GM21825 (cell line): ENCODE data around the gene TTC6.

Experiments
- ATAC-seq: cut with Tn5 transposase; IDR thresholded peaks from one replicate; pipeline ENCODE4 v1.9.1; 2021; ENCODE audit warnings: mild to moderate bottlenecking, moderate library complexity; ENCODE audit not compliant: unreplicated experiment

The TTC6 gene

DNA sequence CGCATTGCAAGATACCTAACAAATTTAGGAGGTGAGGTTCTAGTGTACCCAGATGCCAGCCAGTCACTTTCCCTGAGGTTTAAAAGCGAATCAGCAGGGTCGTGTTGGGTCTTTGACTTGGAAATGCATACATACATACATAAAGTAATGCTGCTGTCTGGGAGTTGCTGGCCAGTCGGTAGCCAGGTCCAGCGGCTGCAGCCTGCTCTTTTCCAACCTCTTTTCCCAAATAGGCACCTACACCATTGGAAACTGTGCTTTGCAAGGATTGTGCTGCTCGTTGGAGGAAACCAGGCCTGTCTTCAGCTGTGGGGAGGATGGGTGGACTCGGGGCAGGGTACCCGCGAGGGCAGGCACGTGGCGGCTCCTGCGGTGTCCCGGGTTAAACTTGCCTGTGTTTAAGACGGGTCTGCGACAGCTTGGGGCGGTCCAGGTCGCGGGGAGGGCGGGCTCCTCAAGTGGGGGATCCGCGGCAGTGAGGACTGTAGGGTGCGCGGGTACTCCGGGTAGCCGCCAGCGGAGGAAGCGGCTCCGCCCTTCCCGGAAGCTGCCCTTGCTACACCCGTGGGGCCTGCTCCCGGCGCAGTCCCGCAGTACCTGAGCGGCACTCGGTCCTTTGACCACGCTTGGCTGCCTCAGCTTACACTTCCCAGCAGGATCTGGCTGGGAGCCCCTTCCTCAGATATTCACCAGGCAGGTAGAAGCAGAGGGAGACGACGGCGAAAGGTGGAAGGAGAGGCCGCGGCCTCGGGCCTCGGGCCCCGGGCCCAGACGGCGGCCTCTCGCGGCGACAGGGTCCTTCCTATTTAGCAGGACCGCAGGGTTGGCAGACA is 2.7 kb downstream of the TTC6 start:
- ATAC-seq: no peak

DNA sequence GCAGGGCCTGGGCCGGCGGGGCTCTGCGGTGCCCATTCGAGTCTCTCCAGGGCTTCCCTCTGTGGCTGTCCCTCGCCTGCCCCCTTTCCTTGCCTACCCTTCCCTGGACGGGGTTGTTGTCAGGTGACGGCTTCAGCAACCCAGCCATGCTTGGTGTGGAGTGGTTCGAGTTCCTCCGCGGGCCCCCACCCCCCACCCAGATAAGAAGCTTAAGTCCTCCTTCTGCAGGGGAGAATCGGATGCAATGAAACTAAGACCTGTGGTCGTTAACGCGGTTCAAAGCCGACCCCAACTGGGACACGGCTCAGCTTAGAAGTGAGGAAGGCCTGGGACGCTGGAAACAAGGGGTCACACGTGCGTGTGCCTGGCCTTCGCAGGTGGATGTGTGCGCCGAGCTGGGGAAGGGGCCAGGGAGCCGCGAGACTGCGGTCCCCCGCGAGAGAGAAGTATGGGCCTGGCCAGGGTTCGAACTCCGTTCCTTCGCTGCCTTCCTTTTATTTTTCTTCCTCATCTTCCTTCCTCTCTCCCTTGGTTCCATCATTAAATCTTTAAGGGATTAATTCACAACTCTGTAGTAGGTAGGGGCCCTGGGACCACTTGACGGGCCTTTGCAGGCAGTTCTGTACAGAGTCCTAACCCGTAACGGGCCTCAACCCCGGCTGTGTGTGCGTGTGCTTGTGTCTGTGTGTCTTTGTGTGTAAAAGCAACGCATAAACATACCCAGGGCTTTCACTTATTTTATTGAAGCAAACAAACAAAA is 3.5 kb downstream of the TTC6 start:
- ATAC-seq: no peak

DNA sequence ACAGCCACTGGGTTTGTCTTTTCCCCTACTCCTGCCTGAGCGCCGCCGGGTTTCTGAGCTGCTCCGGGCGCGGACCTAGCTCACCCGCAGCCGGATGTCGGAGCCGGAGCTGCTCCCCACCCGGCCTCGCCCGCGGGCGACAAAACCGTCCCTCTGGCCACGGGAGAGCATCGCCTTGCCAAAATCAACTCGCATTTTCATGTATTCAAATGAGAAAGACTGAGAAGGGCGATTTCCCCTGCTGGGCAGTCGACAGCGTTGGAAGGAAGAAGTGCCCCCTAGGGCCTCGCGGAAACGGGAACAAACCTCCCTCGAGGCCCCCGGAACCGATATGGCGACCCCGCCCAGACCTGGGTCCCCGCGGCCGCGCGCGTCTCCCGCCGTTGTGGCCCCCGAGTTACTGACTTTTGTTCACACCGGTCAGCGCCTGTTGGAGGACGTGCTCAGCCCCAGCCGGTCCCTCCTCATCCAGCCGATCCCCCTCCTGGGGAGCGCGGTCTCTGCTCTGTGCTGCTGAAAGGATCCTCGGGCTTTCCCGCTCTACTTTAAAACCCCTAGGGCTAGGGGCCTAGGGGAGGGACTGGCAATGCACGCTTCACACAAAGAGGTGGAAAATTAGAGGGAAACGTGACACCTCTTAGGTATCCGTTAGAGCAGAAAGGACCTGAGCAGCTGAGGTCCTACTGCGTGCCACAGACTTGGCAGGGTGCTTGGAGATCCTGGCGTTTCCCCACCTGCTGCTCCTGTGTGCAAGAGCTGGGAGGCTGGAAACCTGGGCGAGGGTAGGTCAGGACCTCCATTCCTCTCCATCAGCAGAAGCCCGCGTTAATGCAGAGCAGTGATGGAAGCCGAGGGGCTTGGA is 4.3 kb downstream of the TTC6 start:
- no peak for ATAC-seq

DNA sequence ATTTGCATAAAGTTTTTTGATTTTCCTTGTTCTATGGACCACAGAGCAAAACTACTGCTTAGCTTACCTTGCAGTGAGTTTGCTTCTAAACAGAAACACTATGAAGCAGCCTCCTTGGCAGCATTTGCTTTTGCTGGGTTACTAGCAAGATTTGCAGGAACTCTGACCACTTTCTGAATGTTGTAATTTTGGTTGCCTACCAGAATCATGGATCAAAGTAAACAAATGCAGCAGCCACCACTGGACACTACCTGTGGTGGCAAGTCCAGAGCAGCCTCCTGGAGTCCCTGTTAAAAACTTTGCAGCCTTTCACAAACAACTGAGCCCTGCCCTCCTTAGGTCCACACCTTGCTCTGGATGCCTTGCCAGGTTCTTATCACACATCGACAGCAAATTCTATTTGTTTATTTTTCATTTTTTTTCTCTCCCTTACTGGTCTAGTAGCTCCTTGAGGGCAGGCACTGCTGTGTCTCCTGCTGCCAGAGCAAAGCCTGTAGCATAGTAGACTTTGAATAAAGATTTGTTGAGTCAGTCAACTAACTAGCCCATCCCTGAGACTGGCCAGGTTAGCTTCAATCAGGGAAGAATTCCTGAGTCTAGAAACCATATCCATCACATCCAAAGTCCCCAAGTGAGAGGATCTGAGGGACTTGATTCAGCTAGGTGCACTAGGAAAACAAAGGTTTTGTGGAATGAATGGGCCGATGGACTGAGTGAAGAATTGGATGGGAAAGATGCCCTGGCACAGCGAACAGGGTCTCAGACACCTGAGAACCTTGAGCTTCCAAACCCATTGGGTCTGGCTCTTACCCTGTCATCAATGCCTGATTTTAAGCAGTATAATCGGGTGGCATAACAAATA is 5.7 kb downstream of the TTC6 start:
- no peak for ATAC-seq

DNA sequence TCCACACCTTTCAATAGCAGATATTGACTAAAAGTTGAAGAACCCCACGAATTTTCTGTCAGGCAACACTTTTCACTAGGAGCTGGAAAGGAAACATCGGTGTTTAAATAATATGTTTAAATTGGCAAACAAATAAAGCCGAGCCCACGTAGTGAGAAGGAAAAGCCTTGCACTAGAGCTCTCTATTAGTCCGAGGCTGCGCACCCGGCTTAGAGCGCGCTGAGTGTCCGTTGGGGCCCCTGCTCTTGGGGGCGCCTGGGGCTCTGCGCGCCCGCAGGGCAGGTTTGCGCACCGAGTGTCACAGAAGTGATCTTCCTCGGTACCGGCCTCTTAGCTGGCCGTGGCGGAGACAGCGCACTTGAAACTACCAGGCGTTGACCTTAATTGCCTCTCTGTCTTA is 6.4 kb downstream of the TTC6 start:
- ATAC-seq: no peak

DNA sequence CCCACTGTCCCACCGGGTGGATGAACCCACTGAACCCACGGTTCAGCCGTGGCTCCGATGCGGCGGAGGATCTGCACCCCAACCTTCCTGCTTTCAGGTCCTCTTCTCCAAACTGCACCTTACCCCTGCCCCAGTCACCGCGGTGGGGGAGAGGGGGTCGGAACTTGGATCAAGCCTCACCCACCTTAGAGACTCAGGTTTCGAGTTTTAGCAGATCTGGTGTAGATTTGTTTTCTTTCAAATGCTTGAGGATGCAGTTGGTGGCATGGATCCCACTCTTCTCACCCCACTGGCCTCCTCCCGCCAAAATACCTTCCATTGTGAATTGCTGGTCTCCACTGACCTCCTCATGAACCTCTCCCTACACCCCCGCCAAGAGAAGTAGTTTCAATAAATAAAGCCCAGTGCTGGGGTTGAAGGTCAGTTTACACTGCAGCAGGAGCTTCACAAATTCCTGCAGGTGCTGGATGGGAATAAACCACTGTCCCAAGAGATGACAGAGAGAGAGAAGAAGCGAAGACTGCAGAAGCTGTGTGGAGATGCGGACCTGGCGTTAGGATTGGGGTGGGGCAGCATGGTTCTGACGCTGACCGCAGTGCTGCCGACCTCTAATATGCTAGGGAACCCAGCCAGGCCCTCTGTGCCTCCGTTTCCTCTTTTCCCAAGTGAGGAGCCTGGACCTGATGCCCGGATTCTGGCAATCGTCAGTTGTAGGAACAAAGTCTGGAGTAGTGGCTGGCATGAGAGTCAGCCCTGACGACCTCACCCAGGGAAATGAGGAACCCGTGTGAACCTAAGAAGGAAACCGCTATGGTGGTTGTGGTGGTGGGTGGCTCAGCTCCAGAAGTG is 7.4 kb downstream of the TTC6 start:
- no peak for ATAC-seq

DNA sequence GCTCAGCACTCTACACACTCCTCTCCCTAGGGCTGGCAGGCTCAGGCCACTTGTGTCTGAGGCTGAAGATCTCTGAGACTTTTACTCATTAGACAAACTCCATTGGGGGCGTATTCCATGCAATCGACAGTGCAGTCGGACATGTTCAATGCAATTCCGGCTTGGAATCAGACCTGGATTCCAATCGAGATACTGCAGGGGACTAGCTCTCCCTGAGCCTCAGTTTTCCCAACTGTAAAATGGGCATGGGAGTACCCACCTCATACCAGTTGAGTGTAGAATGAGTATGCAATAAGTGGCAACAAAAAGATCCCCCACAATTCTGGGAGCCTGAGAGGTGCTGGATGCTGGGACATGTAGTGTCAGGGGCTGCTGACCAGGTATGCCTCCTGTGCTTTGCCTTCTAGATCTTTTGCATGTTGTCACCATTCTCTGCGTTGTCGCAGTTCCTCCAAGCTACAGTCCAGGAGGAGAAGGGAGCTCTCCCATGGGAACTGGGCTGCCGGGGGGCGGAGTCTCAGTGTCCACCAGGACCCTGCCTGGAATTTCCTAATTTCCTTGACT is 8.3 kb downstream of the TTC6 start:
- no peak for ATAC-seq

DNA sequence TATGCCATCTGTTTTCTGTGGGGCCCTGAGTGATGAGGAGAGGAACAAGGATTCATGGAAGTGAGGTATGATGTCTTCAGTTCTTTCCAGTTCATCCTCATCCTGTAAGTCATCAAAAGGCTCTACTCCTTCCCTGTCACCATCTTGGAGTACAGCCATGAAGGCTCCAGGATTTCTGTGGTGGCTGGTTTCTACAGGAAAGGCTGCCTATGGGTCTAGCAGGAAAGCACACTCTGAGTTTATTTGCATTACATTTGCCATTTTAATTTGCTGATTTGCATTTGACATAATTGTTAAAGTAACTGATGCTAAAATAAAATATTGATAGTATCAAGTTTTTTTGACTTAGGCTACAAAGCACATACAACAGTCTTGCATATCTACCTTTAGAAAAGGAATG is 11.2 kb downstream of the TTC6 start:
- ATAC-seq: no peak

DNA sequence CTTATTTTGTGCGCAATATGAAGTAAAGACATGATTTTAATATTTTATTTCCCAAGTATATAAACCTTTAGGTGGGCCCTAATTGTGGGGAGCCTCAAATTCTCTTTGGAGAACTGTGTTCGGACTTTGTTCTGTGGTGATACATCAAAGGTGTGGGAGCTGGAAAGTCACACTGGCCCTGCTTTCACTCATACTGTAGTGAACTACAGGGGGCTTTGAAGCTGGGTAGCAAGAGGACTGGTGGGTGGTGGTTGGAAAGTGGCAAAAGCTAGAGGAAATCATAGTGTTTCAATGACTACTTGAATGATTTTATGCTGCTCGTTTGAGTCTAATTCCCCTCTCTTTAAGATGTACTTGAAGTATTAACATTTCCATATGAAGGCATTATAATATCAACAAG is 13.2 kb downstream of the TTC6 start:
- ATAC-seq: no peak

DNA sequence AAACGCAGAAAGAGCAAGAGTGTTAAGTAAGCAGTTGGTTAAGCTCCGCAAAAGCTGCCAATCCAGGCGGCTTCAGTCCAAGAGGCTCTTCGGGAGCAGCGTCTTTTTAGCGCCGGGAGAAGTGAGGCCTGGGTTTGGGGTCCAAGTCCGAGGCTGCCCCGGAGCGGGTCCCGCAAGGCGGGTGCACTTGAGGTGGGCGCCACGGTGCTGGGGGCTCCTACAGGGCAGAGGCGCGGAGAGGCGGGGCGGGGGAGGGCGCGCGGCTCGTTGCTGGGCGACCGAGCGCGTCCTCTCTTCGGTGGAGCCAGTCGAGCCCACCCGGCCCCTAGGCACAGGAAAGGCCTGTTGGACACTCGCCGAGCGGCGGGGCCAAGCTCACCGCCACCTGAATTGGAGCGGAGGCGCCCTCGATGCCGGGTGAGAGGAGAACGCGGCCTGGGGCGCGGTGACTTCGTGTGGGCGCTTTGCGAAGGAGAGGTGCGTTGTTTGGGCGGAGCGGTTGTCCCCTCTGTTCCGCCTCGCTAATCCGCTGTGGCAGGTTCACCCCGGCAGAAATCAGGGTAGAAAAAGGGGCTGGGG is 15.6 kb downstream of the TTC6 start:
- ATAC-seq: no peak

DNA sequence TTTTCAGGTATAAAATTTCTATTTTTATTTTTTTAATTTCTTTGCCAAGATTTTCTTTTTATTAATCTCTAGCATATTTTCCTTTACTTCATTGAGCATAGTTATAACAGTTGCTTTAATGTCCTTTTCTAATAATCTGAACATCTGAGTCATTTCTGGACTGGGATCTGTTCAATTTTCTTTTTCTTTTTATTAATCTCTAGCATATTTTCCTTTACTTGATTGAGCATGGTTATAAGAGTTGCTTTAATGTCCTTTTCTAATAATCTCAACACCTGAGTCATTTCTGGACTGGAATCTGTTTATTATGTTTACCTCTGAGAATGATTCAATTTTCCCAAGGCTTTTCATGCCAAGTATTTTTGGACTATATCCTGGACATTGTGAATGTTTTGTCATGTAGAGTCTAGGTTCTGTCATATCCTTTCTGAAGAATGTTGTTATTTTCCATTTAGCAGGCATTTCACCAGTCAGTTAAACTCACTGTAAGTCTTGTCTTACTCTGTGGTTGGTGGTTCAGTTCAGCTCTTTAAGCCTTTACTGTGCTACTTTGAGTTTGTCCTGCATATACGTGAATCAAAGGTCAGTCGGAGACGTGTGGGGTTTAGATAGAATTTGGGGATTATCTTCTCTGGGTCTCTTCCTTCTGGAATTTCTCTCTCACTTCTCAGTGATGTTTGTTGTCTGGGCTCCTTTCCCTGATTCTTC is 20.3 kb downstream of the TTC6 start:
- ATAC-seq: no peak

DNA sequence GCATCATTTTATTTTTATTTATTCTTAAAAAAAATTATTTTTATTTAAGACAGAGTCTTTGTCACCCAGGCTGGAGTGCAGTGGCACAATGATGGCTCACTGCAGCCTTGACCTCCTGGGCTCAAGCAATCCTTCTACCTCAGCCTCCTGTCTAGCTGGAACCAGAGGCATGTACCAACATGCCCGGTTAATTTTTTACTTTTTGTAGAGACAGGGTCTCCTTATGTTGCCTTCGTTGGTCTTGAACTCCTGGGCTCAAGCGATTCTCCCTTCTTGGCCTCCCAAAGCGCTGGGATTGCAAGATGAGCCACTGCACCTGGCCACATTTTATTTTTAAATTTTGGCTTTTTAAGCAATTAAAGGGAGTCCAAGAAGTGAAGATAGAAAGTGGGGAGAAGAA is 21.4 kb downstream of the TTC6 start:
- no peak for ATAC-seq

DNA sequence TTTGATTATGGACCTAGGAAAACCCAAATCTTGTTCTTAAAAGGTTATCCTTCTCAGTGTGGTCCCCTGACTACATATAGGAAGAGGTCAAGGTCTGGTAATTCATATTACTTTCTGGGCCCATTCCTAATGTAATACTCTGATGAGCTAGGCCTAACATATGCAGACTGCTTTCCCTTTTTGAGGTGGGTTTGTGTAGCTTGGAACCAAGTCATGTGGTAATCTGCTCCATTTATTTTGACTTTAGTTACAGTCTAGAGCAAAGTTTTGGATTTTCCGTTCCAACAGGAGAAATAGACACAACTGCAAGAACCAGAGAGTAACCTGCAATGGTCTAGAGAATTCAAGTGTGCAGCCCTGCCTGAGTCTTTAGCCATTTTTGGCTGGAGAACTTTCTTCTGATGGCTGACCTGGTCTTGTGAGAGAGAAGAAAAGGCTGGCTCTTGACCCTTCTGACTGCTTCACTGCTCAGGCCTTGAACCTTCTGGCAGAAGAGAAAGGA is 22.5 kb downstream of the TTC6 start:
- no peak for ATAC-seq

DNA sequence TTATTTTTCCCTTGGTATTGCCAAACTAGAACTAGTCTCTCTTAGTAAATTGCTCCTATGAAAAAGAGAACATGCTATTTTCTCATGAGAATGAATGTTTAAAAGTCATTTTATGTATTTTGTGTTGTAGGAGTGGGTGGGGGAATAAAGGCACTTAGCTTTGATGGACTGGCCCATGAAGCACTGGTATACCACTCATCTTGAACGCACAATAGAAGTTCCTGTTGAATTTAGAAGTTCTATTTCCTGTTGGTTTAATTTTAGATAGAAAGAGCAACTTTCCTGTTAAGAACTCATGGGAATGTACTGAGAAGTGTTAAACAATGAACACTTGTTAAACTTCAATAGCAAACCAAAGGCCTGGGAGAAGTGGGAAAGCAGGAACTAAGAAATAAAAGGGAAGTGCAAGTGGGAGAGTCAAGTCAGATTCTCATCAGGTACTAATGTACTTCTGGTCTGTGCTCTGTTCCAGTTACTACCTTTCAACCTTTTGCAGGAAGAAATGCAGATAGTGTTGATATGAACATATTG is 23.1 kb downstream of the TTC6 start:
- ATAC-seq: no peak

DNA sequence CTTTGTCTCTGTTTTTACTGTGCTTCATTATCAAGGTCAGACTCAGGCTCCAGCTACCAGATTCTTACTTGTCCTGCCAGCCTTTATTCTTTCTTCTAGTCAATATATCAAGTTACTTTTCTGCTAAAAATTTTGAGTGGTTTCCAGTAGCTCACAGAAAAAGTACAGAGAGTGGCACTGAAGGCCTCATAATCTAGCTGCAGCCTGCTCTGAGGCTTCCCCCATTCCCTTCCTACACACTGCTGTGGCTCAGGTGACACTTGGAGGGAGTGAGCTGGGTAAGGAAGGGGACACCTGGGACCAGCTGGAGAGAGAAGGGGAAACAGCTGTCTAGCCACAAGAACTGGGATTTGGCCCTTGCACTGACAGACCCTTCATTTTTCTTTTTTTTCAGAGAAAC is 25.4 kb downstream of the TTC6 start:
- ATAC-seq: no peak

DNA sequence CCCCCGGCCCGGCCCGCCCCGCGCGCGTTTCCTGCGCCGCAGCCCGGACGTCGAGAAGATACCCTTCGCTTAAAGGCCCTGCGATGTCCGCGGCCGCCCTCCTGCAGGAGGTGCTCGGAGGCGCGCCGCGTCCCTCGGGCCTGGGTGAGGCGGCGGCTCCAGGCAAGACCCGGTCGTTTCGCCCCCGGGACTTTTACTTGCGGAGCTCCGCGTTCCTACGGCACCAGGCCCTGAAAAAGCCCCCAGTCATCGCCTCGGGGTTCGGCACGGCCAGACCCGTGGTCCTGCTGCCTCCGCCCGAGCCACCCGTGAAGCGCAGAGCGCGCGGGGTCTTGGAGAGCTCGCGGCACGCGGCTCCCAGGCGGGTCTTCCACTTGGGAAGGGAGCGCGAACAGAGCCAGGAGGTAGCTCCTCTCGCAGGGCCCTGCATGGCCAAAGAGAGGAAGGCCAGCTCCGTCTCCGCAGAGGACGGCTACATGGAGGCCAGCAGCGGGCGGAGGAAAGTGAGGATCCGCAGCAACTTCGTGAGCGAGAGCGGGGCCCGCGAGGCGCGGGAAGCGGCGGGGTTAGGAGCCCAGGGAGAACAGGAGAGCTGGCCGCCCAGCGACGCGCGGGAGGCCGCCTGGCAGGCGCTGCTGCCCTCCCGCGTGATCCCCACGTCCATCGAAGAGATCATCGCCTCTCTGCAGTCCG is 26.9 kb downstream of the TTC6 start:
- ATAC-seq: no peak

DNA sequence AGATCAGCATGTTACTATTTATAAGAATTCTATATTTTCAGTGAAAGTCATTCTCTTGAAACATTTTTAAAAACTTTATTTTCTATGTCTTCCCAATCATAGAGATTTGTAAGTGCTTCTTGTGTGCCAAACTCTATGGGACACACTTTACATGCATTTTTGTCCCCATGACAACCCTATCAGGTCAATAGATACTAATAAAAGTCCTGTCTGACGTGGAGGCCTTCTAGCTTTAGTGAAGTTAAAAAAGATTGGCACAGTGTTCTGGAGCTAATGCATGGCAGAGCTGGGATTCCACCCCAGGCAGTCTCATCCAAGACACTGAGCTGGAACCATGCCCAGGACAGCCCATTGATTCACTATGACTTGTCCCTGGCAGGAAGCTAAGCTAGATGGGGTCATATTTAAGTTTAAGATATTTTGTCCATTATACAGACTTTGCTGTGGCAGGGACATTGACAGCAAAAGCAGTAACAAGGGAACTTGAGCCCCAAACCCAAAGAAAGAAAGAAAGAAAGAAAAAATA is 28.1 kb downstream of the TTC6 start:
- ATAC-seq: no peak
